Lower lobe of right lung (tissue), 2 donors: ENCODE measurements around the gene IRGC. TPM values are rescaled to one million over a fixed set of nuclear protein-coding genes. Genes with fewer than 3 reads are reported as not detected.
"Not testable (repeated sequence)": the region's sequence is repeated elsewhere in the genome, so short reads cannot be mapped to it uniquely, and the experiment has no call there.

ENCODE experiments used
- ATAC-seq, 2 donors: fragments of 200-7000 bp; cut with Tn5 transposase; one replicate each; pipeline ENCODE4 v1.9.1; 2020 to 2022; ENCODE audit warnings: mild to moderate bottlenecking in 2 of 2, moderate library complexity in 2 of 2
- DNase-seq: peaks from one replicate; pipeline ENCODE4 v3.0.0-alpha.2; 2020
- H3K27ac ChIP-seq: fragments of 200-600 bp; one replicate; pipeline ENCODE4 v1.8.0; 2022
- H3K27me3 ChIP-seq: fragments of 200-600 bp; one replicate; pipeline ENCODE4 v1.8.0; 2022; ENCODE audit warnings: low read depth
- H3K36me3 ChIP-seq: fragments of 200-600 bp; one replicate; pipeline ENCODE4 v1.8.0; 2022; ENCODE audit warnings: mild to moderate bottlenecking
- H3K4me1 ChIP-seq: fragments of 200-600 bp; one replicate; pipeline ENCODE4 v1.8.0; 2022
- H3K4me3 ChIP-seq: fragments of 200-600 bp; one replicate; pipeline ENCODE4 v1.8.0; 2022; ENCODE audit warnings: mild to moderate bottlenecking
- H3K9me3 ChIP-seq: fragments of 200-600 bp; one replicate; pipeline ENCODE4 v1.8.0; 2022
- intact Hi-C: fragments of 100-400 bp; cut with DNase I; formaldehyde crosslinking; loops from one replicate; pipeline ENCODE4 v1.11.0; 2022
- total RNA-seq: library from RNA; stranded (reverse); fragmentation: NEBNext Ultra II Directional; extraction: Animal tissue kit (Norgen Biotek cat#: 25700); gene quantifications from one replicate; pipeline ENCODE4 v1.2.1, GENCODE V29; 2021
- TF ChIP-seq, protein P1 (sequence below): fragments of 200-600 bp; IDR thresholded peaks from one replicate; pipeline ENCODE4 v1.8.0; 2022; ENCODE audit warnings: antibody characterized with exemption, mild to moderate bottlenecking
- donor health status: DM: no; HTN: yes; CAD: no; lungs with severe emphysema.

Gene IRGC
- total RNA-seq, 1 donor from 2014 or later: not detected

DNA sequence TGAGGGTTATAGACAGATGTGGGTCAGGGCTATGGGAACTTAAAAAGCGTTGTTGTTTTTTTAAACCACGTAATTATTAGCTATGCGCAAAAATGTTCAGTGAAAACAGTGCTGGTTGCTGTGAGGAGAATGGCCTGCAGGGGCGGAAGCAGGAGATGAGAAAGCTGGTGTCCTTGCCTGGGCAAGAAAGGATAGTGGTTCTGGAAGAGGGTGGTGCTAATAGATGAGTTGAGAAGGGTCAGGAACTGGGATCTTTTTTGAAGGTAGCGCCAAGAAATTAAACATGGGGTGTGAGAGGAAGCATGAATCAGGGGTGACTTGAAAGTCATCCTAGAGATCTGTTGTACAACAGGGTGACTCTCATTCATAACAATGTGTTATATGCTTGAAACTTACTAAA, 43.6 kb downstream of the IRGC start:
- Histone ChIP-seq H3K4me1 (peaks cover 27% of the 10 kb centered on the region), H3K9me3 (no peaks in the 10 kb centered on the region), H3K4me3 (no peak overlapping the region), H3K27ac (no peak overlapping the region), H3K36me3 (no peaks in the 10 kb centered on the region), H3K27me3 (no peaks in the 10 kb centered on the region)
- intact Hi-C loops: no loop called here
- no peak for ATAC-seq
- DNase-seq: no peak
- TF ChIP-seq, protein P1, sequence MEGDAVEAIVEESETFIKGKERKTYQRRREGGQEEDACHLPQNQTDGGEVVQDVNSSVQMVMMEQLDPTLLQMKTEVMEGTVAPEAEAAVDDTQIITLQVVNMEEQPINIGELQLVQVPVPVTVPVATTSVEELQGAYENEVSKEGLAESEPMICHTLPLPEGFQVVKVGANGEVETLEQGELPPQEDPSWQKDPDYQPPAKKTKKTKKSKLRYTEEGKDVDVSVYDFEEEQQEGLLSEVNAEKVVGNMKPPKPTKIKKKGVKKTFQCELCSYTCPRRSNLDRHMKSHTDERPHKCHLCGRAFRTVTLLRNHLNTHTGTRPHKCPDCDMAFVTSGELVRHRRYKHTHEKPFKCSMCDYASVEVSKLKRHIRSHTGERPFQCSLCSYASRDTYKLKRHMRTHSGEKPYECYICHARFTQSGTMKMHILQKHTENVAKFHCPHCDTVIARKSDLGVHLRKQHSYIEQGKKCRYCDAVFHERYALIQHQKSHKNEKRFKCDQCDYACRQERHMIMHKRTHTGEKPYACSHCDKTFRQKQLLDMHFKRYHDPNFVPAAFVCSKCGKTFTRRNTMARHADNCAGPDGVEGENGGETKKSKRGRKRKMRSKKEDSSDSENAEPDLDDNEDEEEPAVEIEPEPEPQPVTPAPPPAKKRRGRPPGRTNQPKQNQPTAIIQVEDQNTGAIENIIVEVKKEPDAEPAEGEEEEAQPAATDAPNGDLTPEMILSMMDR: no peak

DNA sequence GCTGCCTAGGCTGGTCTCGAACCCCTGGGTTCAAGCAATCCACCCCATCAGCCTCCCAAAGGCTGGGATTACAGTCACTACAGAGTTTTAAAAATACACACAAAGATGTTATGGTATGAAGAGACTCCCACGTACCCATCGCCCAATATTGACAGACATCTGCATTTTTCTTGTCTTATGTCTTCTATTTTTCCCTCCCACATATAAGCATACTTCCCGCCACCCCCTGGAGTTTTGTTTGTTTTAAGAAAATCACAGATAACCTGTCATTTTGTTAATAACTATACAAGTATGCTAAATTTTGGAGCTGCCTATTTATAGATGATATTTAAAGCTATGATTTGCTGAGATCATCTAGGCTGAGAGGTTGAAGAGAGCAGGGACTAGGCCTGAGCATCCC, 45.1 kb downstream of the IRGC start:
- H3K27ac ChIP-seq: no peak overlapping the region
- no peak for ATAC-seq
- H3K4me3 ChIP-seq: no peak overlapping the region
- intact Hi-C loops: no loop called here
- TF ChIP-seq, protein P1: no peak
- no peak for DNase-seq
- H3K9me3 ChIP-seq: no peaks in the 10 kb centered on the region
- H3K4me1 ChIP-seq: peaks cover 33% of the 10 kb centered on the region
- no peaks in the 10 kb centered on the region for H3K36me3 ChIP-seq
- no peaks in the 10 kb centered on the region for H3K27me3 ChIP-seq

DNA sequence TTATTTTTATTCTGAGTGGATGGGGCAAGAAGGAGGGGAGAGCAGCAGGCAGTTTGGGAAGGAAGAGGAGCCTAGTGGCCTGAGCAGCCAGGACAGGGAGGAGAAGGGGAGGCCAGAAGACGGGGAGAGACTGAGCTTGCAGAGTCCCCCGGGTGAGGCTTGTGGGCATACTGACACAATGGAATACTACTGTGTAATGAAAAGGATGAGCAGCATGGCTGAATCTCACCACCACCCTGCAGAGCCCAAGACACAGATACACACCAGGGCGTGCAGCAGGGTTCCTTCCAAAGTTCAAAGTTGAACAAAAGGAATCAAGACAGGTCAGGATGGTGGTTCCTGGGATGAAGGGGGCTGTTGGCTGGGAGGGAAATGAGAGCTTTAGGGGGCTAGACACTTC, 46.9 kb downstream of the IRGC start:
- no peak overlapping the region for H3K4me3 ChIP-seq
- no peak for ATAC-seq
- H3K4me1 ChIP-seq: peaks cover 40% of the 10 kb centered on the region
- no peak overlapping the region for H3K27ac ChIP-seq
- intact Hi-C loops: no loop called here
- H3K27me3 ChIP-seq: no peaks in the 10 kb centered on the region
- no peaks in the 10 kb centered on the region for H3K9me3 ChIP-seq
- no peak for DNase-seq
- H3K36me3 ChIP-seq: no peaks in the 10 kb centered on the region
- TF ChIP-seq, protein P1: no peak

DNA sequence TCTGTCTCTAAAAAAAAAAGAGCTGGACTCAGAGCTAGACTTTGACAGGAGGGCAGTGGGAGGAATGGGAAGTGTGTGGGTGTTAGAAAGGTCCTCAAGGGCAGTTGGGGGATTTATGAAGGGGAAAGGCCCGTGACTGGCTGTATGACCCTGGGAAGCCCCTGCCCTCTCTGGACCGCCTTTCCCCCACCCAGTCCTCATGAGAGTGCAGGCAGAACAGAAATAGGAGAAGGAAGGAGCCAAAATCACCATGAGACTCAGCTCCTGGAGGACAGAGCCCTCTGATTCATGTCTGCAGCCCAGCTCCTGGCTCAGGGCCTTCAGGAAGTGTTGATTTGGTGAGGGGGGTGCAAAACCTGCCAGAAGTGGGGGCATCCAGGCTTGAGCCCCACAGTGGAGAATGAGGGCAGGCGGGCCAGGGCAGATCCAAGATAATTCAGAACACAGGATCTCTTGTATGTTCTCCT, 47.6 kb downstream of the IRGC start:
- Histone ChIP-seq H3K27me3 (no peaks in the 10 kb centered on the region), H3K4me3 (no peak overlapping the region), H3K9me3 (no peaks in the 10 kb centered on the region), H3K27ac (no peak overlapping the region), H3K4me1 (peaks cover 40% of the 10 kb centered on the region), H3K36me3 (no peaks in the 10 kb centered on the region)
- ATAC-seq (no peak), DNase-seq (no peak)
- intact Hi-C loops: no loop called here
- TF ChIP-seq, protein P1: no peak

DNA sequence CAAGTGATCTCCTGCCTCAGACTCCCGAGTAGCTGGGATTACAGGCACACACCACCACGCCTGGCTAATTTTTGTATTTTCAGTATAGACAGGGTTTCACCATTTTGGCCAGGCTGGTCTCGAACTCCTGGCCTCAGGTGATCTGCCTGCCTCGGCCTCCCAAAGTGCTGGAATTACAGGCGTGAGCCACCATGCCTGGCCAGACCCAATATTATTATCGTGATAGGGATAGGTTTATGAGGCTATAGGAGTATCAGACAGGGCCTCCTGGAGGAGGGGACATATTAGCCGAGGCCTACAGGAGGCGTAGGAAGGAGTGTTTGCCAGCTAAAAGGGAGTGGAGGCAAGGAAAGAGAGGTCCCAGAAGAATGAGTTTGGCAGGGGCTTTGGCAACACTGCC, 48.8 kb downstream of the IRGC start:
- H3K4me3 ChIP-seq, ATAC-seq, DNase-seq, H3K36me3 ChIP-seq, H3K27me3 ChIP-seq, intact Hi-C loops, H3K9me3 ChIP-seq: not testable (repeated sequence)
- Histone ChIP-seq H3K27ac (peak overlapping the region; percentile 58), H3K4me1 (peaks cover 36% of the 10 kb centered on the region)

DNA sequence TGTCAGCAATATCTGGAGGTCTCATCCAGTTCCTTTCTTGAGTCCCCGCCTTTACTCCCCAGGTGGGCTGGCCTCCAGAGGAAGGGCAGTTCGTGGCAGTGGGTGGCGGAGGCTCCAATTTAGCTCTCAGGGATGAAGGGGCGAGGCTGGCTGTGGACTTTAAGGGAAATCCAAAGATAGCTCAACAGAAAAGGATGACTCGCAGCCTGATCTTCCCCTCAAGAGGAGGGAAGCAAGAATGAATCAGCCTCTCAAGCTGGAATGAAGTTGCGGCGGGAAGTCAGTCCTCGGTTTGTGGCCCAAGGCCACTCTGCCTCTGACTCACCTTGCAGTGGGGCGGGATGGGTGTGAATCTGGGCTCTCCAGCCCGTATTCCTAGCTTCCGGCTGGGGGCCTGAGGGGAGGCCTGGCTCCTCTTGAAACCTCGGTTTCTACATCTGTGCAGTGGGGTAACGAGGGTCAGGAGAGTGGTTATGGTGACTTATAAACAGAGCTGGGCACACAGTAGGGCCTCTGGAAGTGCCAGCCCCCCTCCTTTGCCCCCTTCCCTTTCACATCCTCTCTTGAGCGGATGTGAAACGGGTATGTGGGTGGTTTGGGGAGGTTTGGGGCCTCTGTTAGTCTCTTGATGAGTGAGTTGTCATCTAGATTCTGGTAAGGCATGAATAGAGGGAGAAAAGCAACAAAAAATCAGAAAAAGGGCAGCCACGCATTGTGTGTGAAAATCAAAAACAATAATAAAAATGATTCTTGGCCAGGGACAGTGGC, 49.4 kb downstream of the IRGC start:
- Histone ChIP-seq H3K27ac (peak overlapping the region; percentile 58), H3K4me1 (peaks cover 36% of the 10 kb centered on the region), H3K9me3 (no peaks in the 10 kb centered on the region), H3K36me3 (no peaks in the 10 kb centered on the region), H3K4me3 (no peak overlapping the region), H3K27me3 (no peaks in the 10 kb centered on the region)
- ATAC-seq (peak; percentile 62 to 66), DNase-seq (no peak)
- TF ChIP-seq, protein P1: no peak
- intact Hi-C loops: no loop called here
